Measurements from ENCODE around the gene PAPPA. TPM values are rescaled to one million over a fixed set of nuclear protein-coding genes. Genes with fewer than 3 reads are reported as not detected.

PAPPA gene
- total RNA-seq, 4 donors from 2014 or later: 0.70 to 4.1 (median 1.8) TPM

- H3K27ac ChIP-seq: no peak overlapping the region
- H3K4me3 ChIP-seq: no peak overlapping the region
- H3K4me1 ChIP-seq: no peaks in the 10 kb centered on the region
- no peaks in the 10 kb centered on the region for H3K9me3 ChIP-seq
- no peaks in the 10 kb centered on the region for H3K36me3 ChIP-seq
- H3K27me3 ChIP-seq: no peaks in the 10 kb centered on the region
- DNase-seq: no peak
- TF ChIP-seq CTCF (IDR thresholded peaks at IDR 0.05) (no peak), POLR2A (IDR thresholded peaks at IDR 0.05) (no peak)
Observed at GRCh38 chr9:116223926-116224325, 70.3 kb downstream of the PAPPA start.

GRCh38 chr9:116230051-116230632, 76.6 kb downstream of the PAPPA start:
- Histone ChIP-seq H3K4me3 (no peak overlapping the region), H3K4me1 (no peaks in the 10 kb centered on the region), H3K27ac (no peak overlapping the region), H3K36me3 (no peaks in the 10 kb centered on the region), H3K27me3 (no peaks in the 10 kb centered on the region), H3K9me3 (no peaks in the 10 kb centered on the region)
- DNase-seq: no peak
- no peak for TF ChIP-seq POLR2A (IDR thresholded peaks at IDR 0.05)
- no peak for TF ChIP-seq CTCF (IDR thresholded peaks at IDR 0.05)

- no peak for TF ChIP-seq POLR2A (IDR thresholded peaks at IDR 0.05)
- no peak for TF ChIP-seq CTCF (IDR thresholded peaks at IDR 0.05)
- Histone ChIP-seq H3K4me1 (no peaks in the 10 kb centered on the region), H3K4me3 (no peak overlapping the region), H3K9me3 (no peaks in the 10 kb centered on the region), H3K27me3 (no peaks in the 10 kb centered on the region), H3K27ac (no peak overlapping the region), H3K36me3 (no peaks in the 10 kb centered on the region)
- DNase-seq: no peak
Observed at GRCh38 chr9:116232424-116233159, 79.0 kb downstream of the PAPPA start.

GRCh38 chr9:116233160-116233530, 79.6 kb downstream of the PAPPA start:
- no peaks in the 10 kb centered on the region for H3K4me1 ChIP-seq
- no peak overlapping the region for H3K4me3 ChIP-seq
- no peaks in the 10 kb centered on the region for H3K27me3 ChIP-seq
- no peak for DNase-seq
- TF ChIP-seq CTCF (IDR thresholded peaks at IDR 0.05) (no peak), POLR2A (IDR thresholded peaks at IDR 0.05) (no peak)
- H3K9me3 ChIP-seq: no peaks in the 10 kb centered on the region
- no peak overlapping the region for H3K27ac ChIP-seq
- no peaks in the 10 kb centered on the region for H3K36me3 ChIP-seq

GRCh38 chr9:116234081-116234480, 80.5 kb downstream of the PAPPA start:
- H3K36me3 ChIP-seq: no peaks in the 10 kb centered on the region
- H3K4me3 ChIP-seq: no peak overlapping the region
- TF ChIP-seq POLR2A (IDR thresholded peaks at IDR 0.05): no peak
- TF ChIP-seq CTCF (IDR thresholded peaks at IDR 0.05): no peak
- no peak for DNase-seq
- H3K9me3 ChIP-seq: no peaks in the 10 kb centered on the region
- H3K27ac ChIP-seq: no peak overlapping the region
- H3K27me3 ChIP-seq: no peaks in the 10 kb centered on the region
- H3K4me1 ChIP-seq: no peaks in the 10 kb centered on the region

Measured in Peyer's patch (tissue), 4 donors.